Neutrophil (primary cell): Measurements from ENCODE around the gene HPS1.

Source experiments
- H3K27ac ChIP-seq: fragments of 200-600 bp; sonication (generic); 2 replicates; pipeline ENCODE4 v1.5.1; 2016; ENCODE audit warnings: mild to moderate bottlenecking, moderate library complexity
- H3K27me3 ChIP-seq: fragments of 200-600 bp; sonication (generic); 2 replicates; pipeline ENCODE4 v1.6.0; 2016; ENCODE audit warnings: mild to moderate bottlenecking
- H3K36me3 ChIP-seq: fragments of 200-600 bp; sonication (generic); 2 replicates; pipeline ENCODE4 v1.5.1; 2017
- H3K4me1 ChIP-seq, 2 experiments: fragments of 200-600 bp in 1 of 2; sonication (generic) in 1 of 2; 1 replicate in 1 of 2; 2 replicates in 1 of 2; pipeline versions ENCODE4 v1.5.1 to v1.6.1; 2013 to 2016; ENCODE audit warnings: low read depth in 1 of 2, low read length in 1 of 2, mild to moderate bottlenecking in 1 of 2, moderate library complexity in 1 of 2; ENCODE audit not compliant: control insufficient read depth in 1 of 2, insufficient read depth in 1 of 2
- H3K4me3 ChIP-seq, 2 experiments: fragments of 200-600 bp in 1 of 2; sonication (generic) in 1 of 2; 1 replicate in 1 of 2; 2 replicates in 1 of 2; pipeline ENCODE4 v1.5.1; 2013 to 2016; ENCODE audit warnings: low read depth in 1 of 2, low read length in 1 of 2, mild to moderate bottlenecking in 1 of 2, moderate library complexity in 1 of 2
- H3K9me3 ChIP-seq: fragments of 200-600 bp; sonication (generic); 2 replicates; pipeline ENCODE4 v1.5.1; 2016
- CTCF ChIP-seq: fragments of 200-600 bp; sonication (generic); IDR thresholded peaks from 2 replicates; pipeline ENCODE4 v1.5.1; 2016; ENCODE audit warnings: antibody characterized with exemption

HPS1 gene

GRCh38 chr10:98397089-98397600 lies 49.6 kb downstream of the HPS1 start:
- H3K27ac ChIP-seq: no peak overlapping the region
- H3K36me3 ChIP-seq: no peaks in the 10 kb centered on the region
- no peak for TF ChIP-seq CTCF
- H3K9me3 ChIP-seq: no peaks in the 10 kb centered on the region
- no peaks in the 10 kb centered on the region for H3K4me1 ChIP-seq
- no peak overlapping the region for H3K4me3 ChIP-seq
- no peaks in the 10 kb centered on the region for H3K27me3 ChIP-seq

GRCh38 chr10:98396096-98397063 lies 50.4 kb downstream of the HPS1 start:
- H3K9me3 ChIP-seq: no peaks in the 10 kb centered on the region
- no peak for TF ChIP-seq CTCF

GRCh38 chr10:98394851-98395440 lies 51.8 kb downstream of the HPS1 start:
- Histone ChIP-seq H3K27ac (no peak overlapping the region), H3K36me3 (no peaks in the 10 kb centered on the region), H3K4me1 (no peaks in the 10 kb centered on the region), H3K27me3 (no peaks in the 10 kb centered on the region), H3K9me3 (no peaks in the 10 kb centered on the region), H3K4me3 (no peak overlapping the region)
- TF ChIP-seq CTCF: no peak

More at GRCh38 chr10:98396096-98397063, 50.4 kb downstream of the HPS1 start:
- H3K27ac ChIP-seq: no peak overlapping the region
- no peak overlapping the region for H3K4me3 ChIP-seq
- no peaks in the 10 kb centered on the region for H3K27me3 ChIP-seq
- no peaks in the 10 kb centered on the region for H3K4me1 ChIP-seq
- no peaks in the 10 kb centered on the region for H3K36me3 ChIP-seq

- H3K4me3 ChIP-seq: no peak overlapping the region
- no peak for TF ChIP-seq CTCF
- H3K4me1 ChIP-seq: no peaks in the 10 kb centered on the region
- H3K36me3 ChIP-seq: no peaks in the 10 kb centered on the region
- H3K27ac ChIP-seq: no peak overlapping the region
- H3K9me3 ChIP-seq: no peaks in the 10 kb centered on the region
- H3K27me3 ChIP-seq: no peaks in the 10 kb centered on the region
These were observed 55.1 kb downstream of the HPS1 start for GRCh38 chr10:98391578-98391991.

GRCh38 chr10:98391065-98391464 lies 55.7 kb downstream of the HPS1 start:
- H3K27me3 ChIP-seq: no peaks in the 10 kb centered on the region
- H3K36me3 ChIP-seq: no peaks in the 10 kb centered on the region
- H3K27ac ChIP-seq: no peak overlapping the region
- no peak overlapping the region for H3K4me3 ChIP-seq
- no peaks in the 10 kb centered on the region for H3K9me3 ChIP-seq
- no peak for TF ChIP-seq CTCF
- no peaks in the 10 kb centered on the region for H3K4me1 ChIP-seq
